ENCODE results near the gene POU4F3. TPM values are rescaled to one million over a fixed set of nuclear protein-coding genes. Genes with fewer than 3 reads are reported as not detected.

The POU4F3 gene
- total RNA-seq, 1 donor from 2014 or later: 9.5 TPM

GRCh38 chr5:146301626-146302025 is 37.0 kb upstream of the POU4F3 start:
- no peak for TF ChIP-seq CTCF (IDR thresholded peaks at IDR 0.05; ENCODE audit: partially characterized antibody, unreplicated experiment)
- DNase-seq: no peak
- Mint-ChIP-seq H3K27ac (ENCODE audit: unreplicated experiment) (no peak overlapping the region), H3K9me3 (ENCODE audit: unreplicated experiment) (no peaks in the 10 kb centered on the region), H3K36me3 (ENCODE audit: unreplicated experiment) (no peaks in the 10 kb centered on the region), H3K27me3 (ENCODE audit: unreplicated experiment) (peaks cover 2% of the 10 kb centered on the region), H3K4me1 (ENCODE audit: low read depth, unreplicated experiment) (peaks cover 1% of the 10 kb centered on the region), H3K4me3 (ENCODE audit: unreplicated experiment) (no peak overlapping the region)

- H3K9me3 Mint-ChIP-seq (ENCODE audit: unreplicated experiment): no peaks in the 10 kb centered on the region
- TF ChIP-seq CTCF (IDR thresholded peaks at IDR 0.05; ENCODE audit: partially characterized antibody, unreplicated experiment): no peak
- H3K27ac Mint-ChIP-seq (ENCODE audit: unreplicated experiment): no peak overlapping the region
- H3K36me3 Mint-ChIP-seq (ENCODE audit: unreplicated experiment): no peaks in the 10 kb centered on the region
- peaks cover 1% of the 10 kb centered on the region for H3K4me1 Mint-ChIP-seq (ENCODE audit: low read depth, unreplicated experiment)
- H3K4me3 Mint-ChIP-seq (ENCODE audit: unreplicated experiment): no peak overlapping the region
- H3K27me3 Mint-ChIP-seq (ENCODE audit: unreplicated experiment): peaks cover 2% of the 10 kb centered on the region
- DNase-seq: no peak
Observed at GRCh38 chr5:146302406-146302805, 36.2 kb upstream of the POU4F3 start.

GRCh38 chr5:146306838-146307237 is 31.8 kb upstream of the POU4F3 start:
- DNase-seq: no peak
- Mint-ChIP-seq H3K9me3 (ENCODE audit: unreplicated experiment) (no peaks in the 10 kb centered on the region), H3K27me3 (ENCODE audit: unreplicated experiment) (peaks cover 2% of the 10 kb centered on the region), H3K4me1 (ENCODE audit: low read depth, unreplicated experiment) (peaks cover 6% of the 10 kb centered on the region), H3K36me3 (ENCODE audit: unreplicated experiment) (no peaks in the 10 kb centered on the region), H3K27ac (ENCODE audit: unreplicated experiment) (no peak overlapping the region), H3K4me3 (ENCODE audit: unreplicated experiment) (no peak overlapping the region)
- no peak for TF ChIP-seq CTCF (IDR thresholded peaks at IDR 0.05; ENCODE audit: partially characterized antibody, unreplicated experiment)

GRCh38 chr5:146307796-146308195 is 30.8 kb upstream of the POU4F3 start:
- TF ChIP-seq CTCF (IDR thresholded peaks at IDR 0.05; ENCODE audit: partially characterized antibody, unreplicated experiment): no peak
- no peak overlapping the region for H3K4me3 Mint-ChIP-seq (ENCODE audit: unreplicated experiment)
- no peak for DNase-seq
- peaks cover 6% of the 10 kb centered on the region for H3K4me1 Mint-ChIP-seq (ENCODE audit: low read depth, unreplicated experiment)
- H3K36me3 Mint-ChIP-seq (ENCODE audit: unreplicated experiment): no peaks in the 10 kb centered on the region
- peaks cover 2% of the 10 kb centered on the region for H3K27me3 Mint-ChIP-seq (ENCODE audit: unreplicated experiment)
- no peak overlapping the region for H3K27ac Mint-ChIP-seq (ENCODE audit: unreplicated experiment)
- no peaks in the 10 kb centered on the region for H3K9me3 Mint-ChIP-seq (ENCODE audit: unreplicated experiment)

GRCh38 chr5:146310540-146310939 is 28.1 kb upstream of the POU4F3 start:
- no peak for TF ChIP-seq CTCF (IDR thresholded peaks at IDR 0.05; ENCODE audit: partially characterized antibody, unreplicated experiment)
- Mint-ChIP-seq H3K4me1 (ENCODE audit: low read depth, unreplicated experiment) (peaks cover 5% of the 10 kb centered on the region), H3K36me3 (ENCODE audit: unreplicated experiment) (no peaks in the 10 kb centered on the region), H3K9me3 (ENCODE audit: unreplicated experiment) (no peaks in the 10 kb centered on the region), H3K27me3 (ENCODE audit: unreplicated experiment) (no peaks in the 10 kb centered on the region), H3K27ac (ENCODE audit: unreplicated experiment) (no peak overlapping the region), H3K4me3 (ENCODE audit: unreplicated experiment) (no peak overlapping the region)
- DNase-seq: no peak
